NCI-H1417 (cell line): Measurements from ENCODE around the gene TMEM238.
A peak's percentile ranks its signal among the peaks of the same experiment; 100 is the strongest.
"Not testable (repeated sequence)": the region's sequence is repeated elsewhere in the genome, so short reads cannot be mapped to it uniquely, and the experiment has no call there.

Experiments
- DNase-seq, 3 experiments: peaks; one replicate each; lab custom pipeline; 2025; lab: John Stamatoyannopoulos, UW

Gene TMEM238

DNA sequence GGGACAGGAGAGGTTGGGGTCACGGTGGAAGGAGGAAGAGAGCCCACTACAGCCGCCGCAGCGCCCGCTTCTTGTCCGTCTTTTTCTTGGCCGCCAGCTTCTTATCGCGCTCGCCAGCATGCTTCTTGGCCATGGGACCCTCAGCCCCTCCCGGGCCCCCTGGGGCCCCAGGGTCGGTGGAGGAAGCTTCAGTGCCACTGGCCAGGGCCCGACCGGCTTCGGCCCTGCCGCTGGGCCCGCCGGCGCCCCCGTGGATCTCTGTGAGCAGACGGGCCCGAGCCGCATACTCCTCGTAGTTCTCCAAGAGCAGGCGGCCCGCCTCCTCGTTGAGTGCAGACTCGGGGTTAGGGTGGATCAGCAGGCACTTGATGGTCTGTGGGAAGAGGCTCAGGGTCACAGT, 17.3 kb upstream of the TMEM238 start:
- DNase-seq, result not testable (repeated sequence)

- no peak for DNase-seq
Observed at GRCh38 chr19:55400281-55401087, 16.4 kb upstream of the TMEM238 start.

DNA sequence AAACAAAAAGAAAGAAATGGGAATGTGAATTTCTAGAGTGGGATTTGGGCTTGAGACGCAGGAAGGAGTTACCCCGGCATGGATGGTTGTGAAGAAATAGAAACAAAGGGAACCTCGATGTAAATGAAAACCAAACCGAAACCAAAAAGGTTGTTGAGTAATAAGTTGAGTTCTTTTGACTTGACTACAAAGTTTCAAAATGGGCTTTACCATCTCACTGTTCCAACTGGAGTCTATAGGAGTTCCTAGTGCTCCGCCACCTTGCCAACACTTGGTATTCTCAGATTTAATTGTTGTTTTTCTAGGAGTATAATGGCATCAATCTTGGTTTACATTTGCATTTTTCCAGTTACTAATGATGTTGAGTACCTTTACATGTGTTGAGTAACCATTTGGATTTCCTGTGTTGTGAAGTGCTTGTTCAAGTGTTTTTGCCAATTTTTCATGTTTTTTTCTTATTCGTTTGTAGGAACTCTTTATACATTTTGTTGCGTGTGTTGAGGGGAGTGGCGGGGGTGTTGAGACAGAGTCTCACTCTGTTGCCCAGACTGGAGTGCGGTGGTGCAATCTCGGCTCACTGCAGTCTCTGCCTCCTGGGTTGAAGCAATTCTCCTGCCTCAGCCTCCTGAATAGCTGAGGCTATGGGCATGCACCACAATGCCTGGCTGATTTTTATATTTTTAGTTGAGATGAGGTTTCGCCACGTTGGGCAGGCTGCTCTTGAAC, 14.3 kb upstream of the TMEM238 start:
- no peak for DNase-seq

GRCh38 chr19:55392820-55393761, 9.0 kb upstream of the TMEM238 start:
- DNase-seq, result no peak

DNA sequence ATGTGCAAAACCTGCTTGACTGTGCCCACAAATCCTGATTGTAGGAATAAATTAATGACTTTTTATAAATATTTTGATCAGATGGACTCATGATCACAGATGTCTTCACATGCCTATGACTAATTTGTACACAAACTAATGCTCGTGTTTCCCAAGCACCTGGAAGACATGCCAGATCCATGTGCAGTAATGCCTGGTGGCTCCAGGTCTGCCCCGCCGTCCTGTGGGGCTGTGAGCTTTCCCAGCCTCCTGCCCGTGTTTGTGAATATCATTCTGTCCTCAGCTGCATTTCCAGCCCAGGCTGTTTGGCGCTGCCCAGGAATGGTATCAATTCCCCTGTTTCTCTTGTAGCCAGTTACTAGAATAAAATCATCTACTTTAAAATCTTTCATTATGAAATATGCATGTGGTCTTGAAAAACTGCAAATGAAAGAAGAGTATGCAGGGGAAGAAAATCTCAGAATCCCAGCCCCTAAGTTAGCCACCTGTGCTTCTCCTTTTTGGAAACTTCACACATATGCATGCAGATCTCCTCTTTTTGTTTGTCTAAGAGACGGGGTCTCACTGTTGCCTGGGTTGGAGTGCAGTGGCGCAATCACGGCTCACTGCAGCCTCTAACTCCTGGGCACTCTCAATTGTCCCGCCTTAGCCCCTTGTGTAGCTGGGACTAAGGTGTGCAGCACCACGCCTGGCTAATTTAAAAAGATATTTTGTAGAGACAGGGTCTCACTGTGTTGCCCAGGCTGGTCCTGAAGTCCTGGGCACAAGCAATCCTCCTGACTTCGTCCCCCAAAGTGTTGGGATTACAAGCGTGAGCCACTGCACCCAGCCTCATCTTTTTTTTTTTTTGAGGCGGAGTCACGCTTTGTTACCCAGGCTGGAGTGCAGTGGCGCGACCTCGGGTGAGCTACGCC, 7.9 kb upstream of the TMEM238 start:
- DNase-seq, result no peak

- DNase-seq, result no peak
Observed at GRCh38 chr19:55391191-55391670, 7.1 kb upstream of the TMEM238 start.

DNA sequence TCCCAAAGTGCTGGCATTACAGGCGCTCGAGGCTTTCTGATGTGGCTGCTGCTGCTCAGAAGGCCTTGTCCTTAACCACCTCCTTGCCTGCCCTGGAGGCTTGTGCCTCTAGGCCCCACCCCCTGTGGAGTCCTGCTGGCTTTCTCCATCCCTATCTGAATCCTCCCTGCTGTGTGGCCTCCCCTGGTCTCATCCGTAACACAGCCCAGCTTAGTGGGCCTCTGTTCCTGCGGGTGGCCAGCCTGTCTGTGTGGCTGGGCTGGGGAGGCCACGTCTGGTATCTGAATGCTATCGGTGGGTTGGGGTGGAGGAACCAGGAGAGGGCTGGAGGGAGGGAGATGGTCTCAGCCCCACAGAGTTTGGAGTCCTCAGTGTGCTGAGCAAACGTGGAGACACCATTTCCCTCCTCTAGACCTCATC, 6.4 kb upstream of the TMEM238 start:
- DNase-seq, result peak in 1 of 3 experiments; percentile 8

DNA sequence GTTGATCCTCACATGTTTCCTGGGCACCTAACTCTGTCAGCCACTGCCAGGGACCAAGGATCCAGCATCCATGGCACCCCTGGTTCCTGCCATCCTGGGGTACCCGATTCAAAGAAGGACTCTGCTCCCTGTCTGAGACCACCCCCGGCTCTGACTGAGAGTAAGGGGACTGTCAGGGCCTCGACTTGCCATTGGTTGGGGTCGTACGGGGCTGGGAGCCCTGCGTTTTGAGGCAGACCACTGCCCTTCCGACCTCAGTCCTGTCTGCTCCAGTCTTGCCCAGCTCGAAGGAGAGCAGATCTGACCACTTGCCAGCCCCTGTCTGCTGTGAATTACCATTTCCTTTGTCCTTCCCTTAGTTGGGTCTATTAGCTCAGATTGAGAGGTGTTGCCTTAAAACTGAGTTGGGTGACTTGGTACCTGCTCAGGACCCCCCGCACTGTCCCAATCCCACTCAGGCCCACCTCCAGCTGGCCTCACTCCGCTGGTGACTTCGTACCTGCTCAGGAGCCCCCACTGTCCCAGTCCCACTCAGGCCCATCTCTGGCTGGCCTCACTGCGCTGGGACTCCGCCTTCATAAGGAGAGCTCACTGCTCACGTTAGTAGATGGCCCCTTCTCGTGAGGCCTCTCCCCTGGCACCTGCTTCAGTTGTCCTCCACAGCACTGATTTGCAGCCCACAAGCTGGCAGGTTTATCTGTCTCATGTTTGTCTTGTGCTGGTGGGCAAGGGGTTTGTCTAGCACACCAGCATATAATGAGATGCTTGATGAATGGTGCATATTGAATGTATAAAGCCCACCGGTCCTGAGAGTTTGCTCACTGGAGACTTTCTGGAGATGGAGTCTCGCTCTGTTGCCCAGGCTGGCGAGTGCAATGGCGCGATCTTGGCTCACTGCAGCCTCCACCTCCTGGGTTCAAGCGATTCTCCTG, 5.6 kb upstream of the TMEM238 start:
- DNase-seq, result no peak

GRCh38 chr19:55387736-55388497, 3.8 kb upstream of the TMEM238 start:
- no peak for DNase-seq

DNA sequence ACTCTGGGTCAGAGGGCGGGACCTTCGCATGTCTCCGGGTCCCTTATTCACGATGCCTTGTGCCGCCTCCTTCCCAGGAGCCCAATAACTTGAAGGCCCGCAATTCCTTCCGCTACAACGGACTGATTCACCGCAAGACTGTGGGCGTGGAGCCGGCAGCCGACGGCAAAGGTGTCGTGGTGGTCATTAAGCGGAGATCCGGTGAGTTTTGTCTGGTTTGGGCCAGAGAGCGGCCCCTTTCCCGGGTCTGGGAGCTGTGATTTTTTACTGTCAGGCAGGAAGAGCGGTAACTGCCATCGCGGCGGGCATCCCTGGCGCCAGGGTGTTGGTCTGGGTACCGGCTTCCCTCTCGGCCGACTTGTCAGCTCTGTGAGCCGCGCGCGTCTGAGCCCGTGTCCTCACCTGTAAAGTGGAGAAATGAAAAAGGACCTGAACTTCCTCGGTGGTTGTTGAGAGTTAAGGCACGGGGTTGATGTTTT, 2.4 kb upstream of the TMEM238 start:
- DNase-seq, result no peak

DNA sequence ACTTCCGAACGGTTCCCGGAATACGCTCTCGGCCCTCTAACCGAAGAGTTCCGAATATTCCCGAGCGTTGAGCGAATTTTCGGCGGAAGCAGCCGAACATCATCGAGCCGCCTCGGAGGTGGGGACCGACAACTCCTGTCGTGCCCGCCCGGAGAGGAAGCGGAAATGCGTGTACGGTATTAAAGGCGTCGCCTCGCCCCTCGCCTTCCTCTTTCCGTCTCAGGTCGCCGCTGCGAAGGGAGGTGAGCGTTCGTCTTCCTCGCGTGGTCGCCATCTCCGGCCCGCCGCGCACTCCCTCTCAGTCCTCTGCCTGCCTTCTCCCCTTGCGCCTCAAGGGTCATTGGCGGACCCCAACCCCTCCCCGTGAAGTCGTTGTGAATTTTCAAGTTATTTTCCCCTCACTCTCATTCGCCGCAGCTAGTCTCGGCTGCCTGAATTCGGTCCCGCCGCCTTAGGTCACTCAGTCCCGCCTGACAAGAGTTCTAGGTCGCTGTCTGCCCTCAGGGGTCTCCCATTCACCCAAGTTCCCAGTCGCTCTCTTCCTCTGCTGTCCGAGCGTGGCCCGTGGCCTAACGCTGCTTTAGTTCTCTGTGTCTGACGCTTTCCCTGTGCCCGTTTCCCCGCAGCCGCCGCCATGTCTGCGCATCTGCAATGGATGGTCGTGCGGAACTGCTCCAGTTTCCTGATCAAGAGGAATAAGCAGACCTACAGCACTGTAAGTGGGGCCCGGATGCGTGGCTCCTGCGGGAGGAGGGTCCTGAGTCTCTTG, 1.8 kb upstream of the TMEM238 start, which contains the start of gene RPL28:
TSS of gene RPL28 (plus strand) at position 209 of the 769 bp plus-strand sequence. CDS start at position 635, 426 bp downstream.
- peak; percentile 98 to 100 (median 99) for DNase-seq

GRCh38 chr19:55384920-55385723, 1.0 kb upstream of the TMEM238 start:
- peak; percentile 98 to 99 (median 98) for DNase-seq

DNA sequence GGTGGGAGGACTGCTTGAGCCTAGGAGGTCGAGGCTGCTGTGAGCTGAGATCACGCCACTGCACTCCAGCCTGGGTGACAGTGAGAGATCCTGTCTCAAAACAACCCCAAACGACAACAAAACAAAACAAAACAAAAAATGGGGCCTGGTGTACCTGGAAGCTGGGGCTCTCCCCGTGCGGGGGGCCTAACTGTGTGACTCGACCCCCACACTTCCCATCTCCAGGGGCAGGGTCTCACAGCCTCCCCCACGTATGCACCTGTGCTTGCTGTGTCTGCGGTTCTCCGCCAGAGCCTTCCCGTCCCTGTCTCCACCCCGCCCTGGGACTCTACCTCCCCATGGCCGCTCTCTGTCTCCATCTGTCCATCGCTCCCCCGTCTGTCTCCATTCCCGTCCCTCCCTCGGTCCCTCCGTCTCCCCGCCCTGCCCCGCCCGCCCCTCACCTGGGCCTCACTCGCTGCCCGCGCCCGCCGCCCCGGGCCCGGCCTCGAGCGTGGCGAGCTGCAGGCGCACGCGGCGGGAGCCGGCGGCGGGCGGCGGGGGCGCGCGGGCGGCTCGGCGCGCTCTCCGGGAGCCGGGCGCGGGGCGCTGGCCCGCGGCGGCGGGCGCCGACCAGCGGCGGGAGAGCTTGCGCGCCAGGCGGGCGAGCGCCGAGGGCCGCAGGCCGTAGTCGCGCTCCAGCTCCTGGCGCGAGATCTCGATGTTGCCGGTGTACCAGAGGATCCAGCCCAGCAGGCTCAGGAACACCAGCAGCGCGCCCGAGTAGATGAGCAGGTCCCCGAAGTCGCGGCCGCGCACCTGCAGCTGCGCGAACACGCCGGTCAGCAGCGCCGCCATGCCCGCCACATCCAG, 587 bp downstream of the TMEM238 start:
- peak; percentile 68 to 75 (median 74) for DNase-seq

GRCh38 chr19:55382522-55383054, 1.5 kb downstream of the TMEM238 start:
- no peak for DNase-seq

DNA sequence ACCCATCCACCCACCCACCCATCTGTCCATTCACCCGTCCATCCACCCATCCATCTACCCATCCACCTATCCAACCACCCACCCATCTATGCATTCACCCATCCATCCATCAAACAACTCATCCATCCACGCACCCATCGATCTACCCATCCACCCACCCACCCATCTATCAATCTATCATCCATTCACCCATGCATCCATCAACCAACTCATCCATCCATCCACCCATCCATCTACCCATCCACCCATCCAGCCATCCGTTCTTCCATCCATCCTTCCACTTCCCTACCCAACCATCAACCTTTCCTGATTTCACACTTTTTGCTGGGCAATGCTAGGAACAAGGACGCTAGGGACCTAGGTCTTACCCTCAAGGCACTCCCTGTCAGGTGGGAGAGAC, 2.1 kb downstream of the TMEM238 start:
- no peak for DNase-seq

- no peak for DNase-seq
Observed at GRCh38 chr19:55379174-55379573, 4.9 kb downstream of the TMEM238 start.
